Islet precursor cell (in vitro differentiated cells): Measurements from ENCODE around the gene TSGA10IP.
"Not testable (repeated sequence)": the region's sequence is repeated elsewhere in the genome, so short reads cannot be mapped to it uniquely, and the experiment has no call there.

ENCODE experiments used
- DNase-seq: peaks from one replicate; pipeline ENCODE4 v3.0.0-alpha.2; 2018

The TSGA10IP gene

GRCh38 chr11:65947603-65948125 is 2.4 kb downstream of the TSGA10IP start:
- no peak for DNase-seq

GRCh38 chr11:65950711-65951110 is 5.4 kb downstream of the TSGA10IP start:
- DNase-seq, result not testable (repeated sequence)

- DNase-seq, result not testable (repeated sequence)
Observed at GRCh38 chr11:65951641-65952040, 6.4 kb downstream of the TSGA10IP start.

- no peak for DNase-seq
Observed at GRCh38 chr11:65952052-65952521, 6.8 kb downstream of the TSGA10IP start.

- DNase-seq, result no peak
Observed at GRCh38 chr11:65953471-65953870, 8.2 kb downstream of the TSGA10IP start.

- no peak for DNase-seq
Observed at GRCh38 chr11:65954771-65955170, 9.5 kb downstream of the TSGA10IP start.

- DNase-seq, result no peak
Observed at GRCh38 chr11:65958291-65958690, 13.0 kb downstream of the TSGA10IP start.

- DNase-seq, result no peak
Observed at GRCh38 chr11:65958774-65959420, 13.6 kb downstream of the TSGA10IP start.

GRCh38 chr11:65960824-65961266 is 15.6 kb downstream of the TSGA10IP start:
- no peak for DNase-seq

GRCh38 chr11:65961267-65962140 is 16.2 kb downstream of the TSGA10IP start, which contains the start of gene SART1:
TSS of gene SART1 (plus strand) at chr11:65961734. CDS start at chr11:65961781, 47 bp downstream.
- peak; percentile 99 for DNase-seq

GRCh38 chr11:65962141-65962564 is 16.9 kb downstream of the TSGA10IP start:
- no peak for DNase-seq

- no peak for DNase-seq
Observed at GRCh38 chr11:65964906-65965305, 19.6 kb downstream of the TSGA10IP start.

- DNase-seq, result no peak
Observed at GRCh38 chr11:65965986-65966762, 20.9 kb downstream of the TSGA10IP start.

GRCh38 chr11:65967329-65967934 is 22.2 kb downstream of the TSGA10IP start:
- no peak for DNase-seq

GRCh38 chr11:65968600-65969482 is 23.6 kb downstream of the TSGA10IP start:
- peak; percentile 50 for DNase-seq

GRCh38 chr11:65972116-65972515 is 26.8 kb downstream of the TSGA10IP start:
- no peak for DNase-seq

GRCh38 chr11:65973439-65974110 is 28.3 kb downstream of the TSGA10IP start:
- no peak for DNase-seq

GRCh38 chr11:65975771-65976170 is 30.5 kb downstream of the TSGA10IP start:
- DNase-seq, result no peak

GRCh38 chr11:65976216-65977176 is 31.2 kb downstream of the TSGA10IP start:
- no peak for DNase-seq
